ENCODE results near the gene MMP11.

The MMP11 gene

GRCh38 chr22:23782703-23783102 lies 10.1 kb downstream of the MMP11 start:
- no peak overlapping the region for H3K27ac ChIP-seq (ENCODE audit: low read depth, low read length)
- no peaks in the 10 kb centered on the region for H3K27me3 ChIP-seq (ENCODE audit: control insufficient read depth, low read length)
- H3K4me2 ChIP-seq (ENCODE audit: low read length) = no peak overlapping the region
- no peak for TF ChIP-seq CTCF (IDR thresholded peaks at IDR 0.05; ENCODE audit: low read depth, low read length, poor library complexity, severe bottlenecking)
- TF ChIP-seq EZH2phosphoT487 (IDR thresholded peaks at IDR 0.05; ENCODE audit: borderline replicate concordance, low read length) = no peak
- H3K9me3 ChIP-seq (ENCODE audit: control insufficient read depth, insufficient read depth, low read length) = no peaks in the 10 kb centered on the region
- H3K9me2 ChIP-seq (replicated peaks; ENCODE audit: control insufficient read depth, low read length) = no peaks in the 10 kb centered on the region
- peaks cover 12% of the 10 kb centered on the region for H3K4me1 ChIP-seq (ENCODE audit: control insufficient read depth, low read length)
- H3F3A ChIP-seq (ENCODE audit: control insufficient read depth, insufficient read depth) = peaks cover 2% of the 10 kb centered on the region; the same call in 1 of the 2 replicates
- peaks cover 3% of the 10 kb centered on the region for H4K20me1 ChIP-seq (ENCODE audit: control insufficient read depth, insufficient read depth, low read depth, low read length)
- peaks cover 4% of the 10 kb centered on the region for H3K36me3 ChIP-seq (ENCODE audit: control insufficient read depth, low read length)
- peaks cover 11% of the 10 kb centered on the region for H3K79me2 ChIP-seq (ENCODE audit: control insufficient read depth, low read length)
- H3K4me3 ChIP-seq (ENCODE audit: low read length) = no peak overlapping the region

GRCh38 chr22:23783265-23784150 lies 10.9 kb downstream of the MMP11 start:
- Histone ChIP-seq H4K20me1 (ENCODE audit: control insufficient read depth, insufficient read depth, low read depth, low read length) (peaks cover 10% of the 10 kb centered on the region), H3K4me2 (ENCODE audit: low read length) (no peak overlapping the region), H3K4me1 (ENCODE audit: control insufficient read depth, low read length) (peaks cover 20% of the 10 kb centered on the region), H3K9me2 (replicated peaks; ENCODE audit: control insufficient read depth, low read length) (no peaks in the 10 kb centered on the region), H3K36me3 (ENCODE audit: control insufficient read depth, low read length) (peaks cover 12% of the 10 kb centered on the region), H3F3A (ENCODE audit: control insufficient read depth, insufficient read depth) (peaks cover 2% of the 10 kb centered on the region; the same call in 1 of the 2 replicates), H3K27me3 (ENCODE audit: control insufficient read depth, low read length) (no peaks in the 10 kb centered on the region), H3K27ac (ENCODE audit: low read depth, low read length) (no peak overlapping the region), H3K4me3 (ENCODE audit: low read length) (no peak overlapping the region), H3K79me2 (ENCODE audit: control insufficient read depth, low read length) (peaks cover 19% of the 10 kb centered on the region), H3K9me3 (ENCODE audit: control insufficient read depth, insufficient read depth, low read length) (no peaks in the 10 kb centered on the region)
- TF ChIP-seq EZH2phosphoT487 (IDR thresholded peaks at IDR 0.05; ENCODE audit: borderline replicate concordance, low read length) (no peak), CTCF (IDR thresholded peaks at IDR 0.05; ENCODE audit: low read depth, low read length, poor library complexity, severe bottlenecking) (no peak)

- Histone ChIP-seq H3K27ac (ENCODE audit: low read depth, low read length) (no peak overlapping the region), H3K4me1 (ENCODE audit: control insufficient read depth, low read length) (peaks cover 28% of the 10 kb centered on the region), H4K20me1 (ENCODE audit: control insufficient read depth, insufficient read depth, low read depth, low read length) (peaks cover 14% of the 10 kb centered on the region), H3K9me2 (replicated peaks; ENCODE audit: control insufficient read depth, low read length) (no peaks in the 10 kb centered on the region), H3K4me3 (ENCODE audit: low read length) (no peak overlapping the region), H3K79me2 (ENCODE audit: control insufficient read depth, low read length) (peaks cover 27% of the 10 kb centered on the region), H3K27me3 (ENCODE audit: control insufficient read depth, low read length) (no peaks in the 10 kb centered on the region), H3K36me3 (ENCODE audit: control insufficient read depth, low read length) (peaks cover 19% of the 10 kb centered on the region), H3K9me3 (ENCODE audit: control insufficient read depth, insufficient read depth, low read length) (no peaks in the 10 kb centered on the region), H3F3A (ENCODE audit: control insufficient read depth, insufficient read depth) (peaks cover 2% of the 10 kb centered on the region; the same call in 1 of the 2 replicates), H3K4me2 (ENCODE audit: low read length) (no peak overlapping the region)
- TF ChIP-seq CTCF (IDR thresholded peaks at IDR 0.05; ENCODE audit: low read depth, low read length, poor library complexity, severe bottlenecking) = no peak
These were observed 11.6 kb downstream of the MMP11 start for GRCh38 chr22:23784215-23784732.
